Activated naive CD4-positive, alpha-beta T cell treated with Interleukin-2 at 50 U/mL for 16 hours (primary cell): ENCODE data around the gene NPC1L1.
A peak's percentile ranks its signal among the peaks of the same experiment; 100 is the strongest.
"Not testable (repeated sequence)": the region's sequence is repeated elsewhere in the genome, so short reads cannot be mapped to it uniquely, and the experiment has no call there.

ENCODE experiments used
- DNase-seq: peaks from one replicate; pipeline ENCODE4 v3.0.0-alpha.2; 2020

NPC1L1 gene

GRCh38 chr7:44536090-44536489, 5.0 kb downstream of the NPC1L1 start:
- no peak for DNase-seq

GRCh38 chr7:44535348-44536064, 5.6 kb downstream of the NPC1L1 start:
- no peak for DNase-seq

- DNase-seq = peak; percentile 44
Observed at GRCh38 chr7:44534501-44534900, 6.6 kb downstream of the NPC1L1 start.

GRCh38 chr7:44534087-44534486, 7.0 kb downstream of the NPC1L1 start:
- DNase-seq = no peak

GRCh38 chr7:44533301-44534055, 7.7 kb downstream of the NPC1L1 start:
- no peak for DNase-seq

GRCh38 chr7:44531421-44532380, 9.4 kb downstream of the NPC1L1 start:
- DNase-seq = no peak

GRCh38 chr7:44530990-44531389, 10.1 kb downstream of the NPC1L1 start:
- DNase-seq = no peak

GRCh38 chr7:44524811-44525388, 16.2 kb downstream of the NPC1L1 start:
- no peak for DNase-seq

GRCh38 chr7:44522315-44522714, 18.8 kb downstream of the NPC1L1 start:
- no peak for DNase-seq

- DNase-seq = no peak
Observed at GRCh38 chr7:44521347-44522095, 19.6 kb downstream of the NPC1L1 start.

- no peak for DNase-seq
Observed at GRCh38 chr7:44520574-44520973, 20.6 kb downstream of the NPC1L1 start.

- no peak for DNase-seq
Observed at GRCh38 chr7:44519546-44519945, 21.6 kb downstream of the NPC1L1 start.

GRCh38 chr7:44518761-44519160, 22.4 kb downstream of the NPC1L1 start:
- DNase-seq = no peak

- no peak for DNase-seq
Observed at GRCh38 chr7:44517175-44517574, 24.0 kb downstream of the NPC1L1 start.

GRCh38 chr7:44515590-44516268, 25.4 kb downstream of the NPC1L1 start:
- DNase-seq = no peak

- DNase-seq = no peak
Observed at GRCh38 chr7:44512736-44513135, 28.4 kb downstream of the NPC1L1 start.

- no peak for DNase-seq
Observed at GRCh38 chr7:44511863-44512468, 29.2 kb downstream of the NPC1L1 start.

- DNase-seq = no peak
Observed at GRCh38 chr7:44511236-44511635, 29.9 kb downstream of the NPC1L1 start.

GRCh38 chr7:44508328-44509030, 32.7 kb downstream of the NPC1L1 start:
- no peak for DNase-seq

- not testable (repeated sequence) for DNase-seq
Observed at GRCh38 chr7:44506592-44507288, 34.4 kb downstream of the NPC1L1 start.
